22Rv1 (cell line): Measurements from ENCODE around the gene SND1.

Experiments used
- CTCF ChIP-seq: fragments of 450-650 bp; IDR thresholded peaks from 2 replicates; pipeline ENCODE4 v1.5.1; 2017; ENCODE audit warnings: mild to moderate bottlenecking
- ZFX ChIP-seq: fragments of 450-650 bp; IDR thresholded peaks from 2 replicates; pipeline ENCODE4 v1.6.1; 2017; ENCODE audit warnings: antibody characterized with exemption, borderline replicate concordance

GRCh38 chr7:127973832-127974231 lies 321.8 kb downstream of the SND1 start:
- TF ChIP-seq CTCF (no peak), ZFX (no peak)
